ENCODE results near the gene KDM5B. TPM values are rescaled to one million over a fixed set of nuclear protein-coding genes. Genes with fewer than 3 reads are reported as not detected.

KDM5B gene
- total and polyA plus RNA-seq, 9 donors = 19.6 to 80.3 (median 53.7) TPM

GRCh38 chr1:202802034-202802433 lies 6.2 kb downstream of the KDM5B start:
- H3K9me3 ChIP-seq = no peaks in the 10 kb centered on the region
- peaks cover 16% of the 10 kb centered on the region for H3K4me1 ChIP-seq (ENCODE audit: insufficient read depth)
- TF ChIP-seq CTCF (IDR thresholded peaks at IDR 0.05) (no peak), EP300 (IDR thresholded peaks at IDR 0.05) (no peak)
- H3K4me3 ChIP-seq = no peak overlapping the region
- intact Hi-C loops (cut with DNase I) = no loop called here
- no peaks in the 10 kb centered on the region for H3K27me3 ChIP-seq
- 62 to 94% (median 85%) methylated on average over 2 of the region's 2 CpGs for WGBS, 3 donors
- H3K36me3 ChIP-seq = no peaks in the 10 kb centered on the region
- H3K27ac ChIP-seq = no peak overlapping the region
- no peak for DNase-seq

GRCh38 chr1:202801175-202801574 lies 7.0 kb downstream of the KDM5B start:
- intact Hi-C loops (cut with DNase I) = no loop called here
- H3K36me3 ChIP-seq = no peaks in the 10 kb centered on the region
- peaks cover 16% of the 10 kb centered on the region for H3K4me1 ChIP-seq (ENCODE audit: insufficient read depth)
- no peaks in the 10 kb centered on the region for H3K9me3 ChIP-seq
- no peak for TF ChIP-seq POLR2A (IDR thresholded peaks at IDR 0.05)
- no peak for TF ChIP-seq EP300 (IDR thresholded peaks at IDR 0.05)
- TF ChIP-seq CTCF (IDR thresholded peaks at IDR 0.05) = no peak
- H3K27ac ChIP-seq = no peak overlapping the region
- no peak overlapping the region for H3K4me3 ChIP-seq
- DNase-seq = no peak
- no peaks in the 10 kb centered on the region for H3K27me3 ChIP-seq
- WGBS, 3 donors = 76 to 94% (median 91%) methylated on average over 2 of the region's 2 CpGs

- Histone ChIP-seq H3K36me3 (no peaks in the 10 kb centered on the region), H3K4me1 (ENCODE audit: insufficient read depth) (peaks cover 14% of the 10 kb centered on the region), H3K27me3 (no peaks in the 10 kb centered on the region), H3K4me3 (no peak overlapping the region), H3K27ac (no peak overlapping the region), H3K9me3 (no peaks in the 10 kb centered on the region)
- 62 to 86% (median 82%) methylated on average over 1 of the region's 1 CpG for WGBS, 3 donors
- intact Hi-C loops (cut with DNase I) = no loop called here
- DNase-seq = no peak
- TF ChIP-seq EP300 (IDR thresholded peaks at IDR 0.05) (no peak), CTCF (IDR thresholded peaks at IDR 0.05) (no peak), POLR2A (IDR thresholded peaks at IDR 0.05) (no peak)
Observed at GRCh38 chr1:202800742-202801141, 7.5 kb downstream of the KDM5B start.

GRCh38 chr1:202798792-202799331 lies 9.4 kb downstream of the KDM5B start:
- Histone ChIP-seq H3K27ac (no peak overlapping the region), H3K36me3 (no peaks in the 10 kb centered on the region), H3K9me3 (no peaks in the 10 kb centered on the region), H3K27me3 (no peaks in the 10 kb centered on the region), H3K4me1 (ENCODE audit: insufficient read depth) (peaks cover 10% of the 10 kb centered on the region), H3K4me3 (no peak overlapping the region)
- WGBS, 3 donors = 48 to 56% (median 53%) methylated on average over 6 of the region's 6 CpGs
- DNase-seq = no peak
- no peak for TF ChIP-seq POLR2A (IDR thresholded peaks at IDR 0.05)
- TF ChIP-seq EP300 (IDR thresholded peaks at IDR 0.05) = no peak
- no peak for TF ChIP-seq CTCF (IDR thresholded peaks at IDR 0.05)
- intact Hi-C loops (cut with DNase I) = no loop called here

All from ovary (tissue), 9 donors.